IMR-90 (cell line): ENCODE data around the gene CYP2J2. TPM values are rescaled to one million over a fixed set of nuclear protein-coding genes. Genes with fewer than 3 reads are reported as not detected.

Experiments
- ATAC-seq: fragments of 200-7000 bp; cut with Tn5 transposase; 2 replicates; pipeline ENCODE4 v1.9.1; 2020; ENCODE audit warnings: low read depth, mild to moderate bottlenecking, moderate library complexity
- BruUV-seq: library from RNA; stranded (reverse); fragments of 400-500 nt; replicated peaks from 2 replicates; lab custom pipeline; 2021; lab: Mats Ljungman, UMichigan
- CTCF ChIA-PET: fragments of 300-600 bp; formaldehyde crosslinking; extraction: SDS; loops from one replicate; lab custom pipeline; 2021; ENCODE audit warnings: antibody characterized with exemption; lab: Yijun Ruan, JAX
- POLR2A ChIA-PET: fragments of 300-600 bp; sonication (Branson Sonifier 250); formaldehyde crosslinking; loops from one replicate; lab custom pipeline; 2022; ENCODE audit warnings: antibody characterized with exemption; ENCODE audit not compliant: unreplicated experiment; lab: Charles Lee
- DNase-seq: peaks from one replicate; pipeline ENCODE4 v3.0.0; 2013
- H2AFZ ChIP-seq: replicated peaks from 2 replicates; pipeline ENCODE3; 2013; ENCODE audit warnings: low read length, mild to moderate bottlenecking; ENCODE audit not compliant: poor library complexity
- H2AK5ac ChIP-seq: 2 replicates; pipeline ENCODE4 v1.6.1; 2013; ENCODE audit warnings: low read depth, low read length, inconsistent platforms
- H2AK9ac ChIP-seq: replicated peaks from 2 replicates; pipeline ENCODE3; 2013; ENCODE audit warnings: mild to moderate bottlenecking, low read depth, low read length, moderate library complexity; ENCODE audit not compliant: poor library complexity
- H2BK120ac ChIP-seq: 2 replicates; pipeline ENCODE4 v1.6.1; 2013; ENCODE audit warnings: low read depth, low read length, inconsistent platforms
- H2BK15ac ChIP-seq: 3 replicates; pipeline ENCODE4 v1.6.1; 2013; ENCODE audit warnings: low read depth, low read length, inconsistent platforms
- H2BK20ac ChIP-seq: 2 replicates; pipeline ENCODE4 v1.6.1; 2013; ENCODE audit warnings: low read depth, mild to moderate bottlenecking, inconsistent platforms, low read length, moderate library complexity
- H2BK5ac ChIP-seq: 2 replicates; pipeline ENCODE4 v1.6.1; 2013; ENCODE audit warnings: mild to moderate bottlenecking, low read depth, low read length, inconsistent platforms; ENCODE audit not compliant: poor library complexity, severe bottlenecking
- H3K14ac ChIP-seq: replicated peaks from 2 replicates; pipeline ENCODE4 v1.6.1; 2013; ENCODE audit warnings: low read depth, low read length, inconsistent platforms
- H3K18ac ChIP-seq: 2 replicates; pipeline ENCODE4 v1.6.1; 2013; ENCODE audit warnings: low read depth, low read length, control low read depth
- H3K23ac ChIP-seq: 2 replicates; pipeline ENCODE4 v1.6.1; 2013; ENCODE audit warnings: low read depth, low read length, inconsistent platforms
- H3K27ac ChIP-seq: 2 replicates; pipeline ENCODE4 v1.5.1; 2013; ENCODE audit warnings: mild to moderate bottlenecking, control low read depth, low read length; ENCODE audit not compliant: insufficient read depth
- H3K27me3 ChIP-seq: 2 replicates; pipeline ENCODE4 v1.6.1; 2013; ENCODE audit warnings: low read length; ENCODE audit not compliant: control insufficient read depth, insufficient read depth
- H3K36me3 ChIP-seq: 2 replicates; pipeline ENCODE4 v1.6.1; 2013; ENCODE audit warnings: low read length, mixed read lengths; ENCODE audit not compliant: control insufficient read depth, insufficient read depth
- H3K4ac ChIP-seq: 2 replicates; pipeline ENCODE4 v1.6.1; 2013; ENCODE audit warnings: low read depth, low read length, inconsistent platforms
- H3K4me1 ChIP-seq: 2 replicates; pipeline ENCODE4 v1.6.1; 2013; ENCODE audit warnings: low read length, mixed read lengths; ENCODE audit not compliant: control insufficient read depth, insufficient read depth
- H3K4me2 ChIP-seq: 2 replicates; pipeline ENCODE4 v1.6.1; 2013; ENCODE audit warnings: low read depth, mild to moderate bottlenecking, control low read depth, low read length, moderate library complexity
- H3K4me3 ChIP-seq: 2 replicates; pipeline ENCODE4 v1.5.1; 2013; ENCODE audit warnings: low read depth, mild to moderate bottlenecking, control low read depth, low read length, moderate library complexity; ENCODE audit not compliant: insufficient read depth
- H3K56ac ChIP-seq: 2 replicates; pipeline ENCODE4 v1.6.1; 2013; ENCODE audit warnings: low read length, inconsistent platforms; ENCODE audit not compliant: insufficient read depth; ENCODE audit errors: extremely low read depth
- H3K79me1 ChIP-seq, 2 experiments: 2 replicates each; pipeline ENCODE4 v1.6.1; 2013; ENCODE audit warnings: low read length in 2 of 2, inconsistent platforms in 1 of 2, low read depth in 1 of 2
- H3K9ac ChIP-seq: 2 replicates; pipeline ENCODE4 v1.6.1; 2013; ENCODE audit warnings: low read depth, low read length, control low read depth
- H3K9me1 ChIP-seq: 2 replicates; pipeline ENCODE4 v1.6.1; 2013; ENCODE audit warnings: low read length, inconsistent platforms; ENCODE audit not compliant: insufficient read depth
- H3K9me3 ChIP-seq: 2 replicates; pipeline ENCODE4 v1.6.1; 2013; ENCODE audit warnings: low read length; ENCODE audit not compliant: control insufficient read depth, insufficient read depth
- H4K20me1 ChIP-seq: 2 replicates; pipeline ENCODE4 v1.6.1; 2013; ENCODE audit warnings: low read length, inconsistent platforms; ENCODE audit not compliant: insufficient read depth
- H4K5ac ChIP-seq: 2 replicates; pipeline ENCODE4 v1.6.1; 2013; ENCODE audit warnings: mild to moderate bottlenecking, low read depth, low read length, control low read depth
- H4K8ac ChIP-seq, 2 experiments: 2 replicates each; pipeline ENCODE4 v1.6.1; 2013; ENCODE audit warnings: low read depth in 2 of 2, low read length in 2 of 2, control low read depth in 1 of 2, inconsistent platforms in 1 of 2
- H4K91ac ChIP-seq: 2 replicates; pipeline ENCODE4 v1.6.1; 2013; ENCODE audit warnings: low read depth, low read length, inconsistent platforms; ENCODE audit not compliant: insufficient read depth
- CHD1 ChIP-seq: IDR thresholded peaks from 2 replicates; pipeline ENCODE4 v1.6.1; 2012; ENCODE audit warnings: low read depth, low read length, improper control_type of control experiment
- RFX5 ChIP-seq: IDR thresholded peaks from 2 replicates; pipeline ENCODE4 v1.8.0; 2012; ENCODE audit warnings: low read depth, mild to moderate bottlenecking, low read length, moderate library complexity
- WGBS, 2 experiments: methylation state at CpG; one replicate each; pipeline versions ENCODE4 v1.1.5 to v1.1.7; 2013; ENCODE audit warnings: missing lambda C conversion rate in 2 of 2; ENCODE audit not compliant: insufficient read length in 1 of 2; ENCODE audit errors: extremely low coverage in 2 of 2; 5-methylcytosine and 5-hydroxymethylcytosine counted together
- dilution Hi-C: fragments of 300-500 bp; cut with HindIII; formaldehyde crosslinking; loops from one replicate; pipeline ENCODE4 v1.14.3; 2018; ENCODE audit warnings: low sequenced_read_pairs; ENCODE audit not compliant: unreplicated experiment
- in situ Hi-C: fragments of 300-500 bp; cut with MboI; formaldehyde crosslinking; loops from 3 replicates; pipeline ENCODE4 v1.14.3; 2019; ENCODE audit warnings: low sequenced_read_pairs, inconsistent platforms, mixed read lengths
- intact Hi-C: fragments of 100-400 bp; cut with micrococcal nuclease; formaldehyde crosslinking; loops from 2 replicates; pipeline ENCODE4 v1.10.0; 2022
- polyA plus RNA-seq, 3 experiments: library from polyadenylated mRNA; depleted of rRNA; stranded (reverse); fragments of >200 nt; gene quantifications; 2 replicates each; pipeline ENCODE4 v1.2.3, GENCODE V29; 2012; ENCODE audit warnings: low replicate concordance in 1 of 3
- total RNA-seq: library from RNA; depleted of rRNA; stranded (reverse); fragments of >200 nt; gene quantifications from 2 replicates; pipeline ENCODE4 v1.2.3, GENCODE V29; 2012
- TF ChIP-seq, protein P1 (sequence below): fragments of 150-350 bp; IDR thresholded peaks from 2 replicates; pipeline ENCODE4 v1.6.1; 2017; ENCODE audit warnings: mild to moderate bottlenecking, antibody characterized with exemption, low read length, low read depth

The CYP2J2 gene
- total and polyA plus RNA-seq, 2 of the 4 experiments (the other 2 are of a cell fraction), result 0.18 TPM; not detected in 1

DNA sequence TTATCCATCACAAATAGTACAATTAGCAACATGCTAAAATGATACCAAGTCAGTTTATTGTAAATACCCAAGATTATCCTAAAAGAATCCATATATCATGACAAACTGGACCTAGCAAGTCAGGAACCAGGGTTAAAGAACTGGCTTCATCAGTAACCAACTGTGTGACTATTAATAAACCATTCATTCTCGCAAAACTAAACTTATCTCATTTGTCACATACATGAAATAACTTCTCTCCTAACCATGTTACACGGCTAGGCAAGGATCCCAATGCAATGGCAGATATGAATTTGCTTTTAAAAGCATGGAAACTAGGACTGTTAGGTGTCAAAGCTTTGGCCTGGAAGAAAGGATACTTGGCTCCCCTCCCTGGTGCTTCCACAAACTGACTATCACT, 29.4 kb downstream of the CYP2J2 start:
- H3K9me3 ChIP-seq, result no peaks in the 10 kb centered on the region
- no peaks in the 10 kb centered on the region for H4K20me1 ChIP-seq
- ChIA-PET CTCF (no interaction called here), POLR2A (no interaction called here)
- no peak overlapping the region for H2BK20ac ChIP-seq
- no TSS peak for BruUV-seq
- H2BK15ac ChIP-seq, result no peak overlapping the region
- no peaks in the 10 kb centered on the region for H3K4me1 ChIP-seq
- H3K27me3 ChIP-seq, result no peaks in the 10 kb centered on the region; the same call in 1 of the 2 replicates
- no peak overlapping the region for H3K56ac ChIP-seq
- no peak overlapping the region for H2BK120ac ChIP-seq
- H4K5ac ChIP-seq, result no peak overlapping the region
- no peaks in the 10 kb centered on the region for H3K9me1 ChIP-seq
- no peak overlapping the region for H2BK5ac ChIP-seq
- in situ Hi-C loops (no loop called here), intact Hi-C loops (no loop called here), dilution Hi-C loops (no loop called here)
- no CpG with 5 or more reads among the region's 2 CpGs for WGBS, 2 experiments
- H2AFZ ChIP-seq, result no peak overlapping the region
- H4K91ac ChIP-seq, result no peak overlapping the region
- H2AK9ac ChIP-seq, result no peak overlapping the region
- no peak overlapping the region for H3K18ac ChIP-seq
- H3K27ac ChIP-seq, result no peak overlapping the region
- no peak overlapping the region for H3K14ac ChIP-seq
- H3K4me3 ChIP-seq, result no peak overlapping the region
- TF ChIP-seq CHD1, result no peak
- no peak for TF ChIP-seq RFX5
- TF ChIP-seq, protein P1, sequence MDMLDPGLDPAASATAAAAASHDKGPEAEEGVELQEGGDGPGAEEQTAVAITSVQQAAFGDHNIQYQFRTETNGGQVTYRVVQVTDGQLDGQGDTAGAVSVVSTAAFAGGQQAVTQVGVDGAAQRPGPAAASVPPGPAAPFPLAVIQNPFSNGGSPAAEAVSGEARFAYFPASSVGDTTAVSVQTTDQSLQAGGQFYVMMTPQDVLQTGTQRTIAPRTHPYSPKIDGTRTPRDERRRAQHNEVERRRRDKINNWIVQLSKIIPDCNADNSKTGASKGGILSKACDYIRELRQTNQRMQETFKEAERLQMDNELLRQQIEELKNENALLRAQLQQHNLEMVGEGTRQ, result no peak
- H3K23ac ChIP-seq, result no peak overlapping the region
- H3K9ac ChIP-seq, result no peak overlapping the region
- no peaks in the 10 kb centered on the region for H3K36me3 ChIP-seq
- no peak overlapping the region for H3K4ac ChIP-seq
- ATAC-seq, result no peak
- H3K4me2 ChIP-seq, result no peak overlapping the region
- no peak overlapping the region for H2AK5ac ChIP-seq
- no peak for DNase-seq
- no peaks in the 10 kb centered on the region for H3K79me1 ChIP-seq
- no peak overlapping the region for H4K8ac ChIP-seq
